HepG2 (cell line): ENCODE measurements around the gene LDLRAD2. TPM values are rescaled to one million over a fixed set of nuclear protein-coding genes. Genes with fewer than 3 reads are reported as not detected.

Source experiments
- ATM ChIP-seq: fragments of 450-650 bp; IDR thresholded peaks from 2 replicates; pipeline ENCODE4 v1.7.1; 2017; ENCODE audit warnings: mild to moderate bottlenecking, borderline replicate concordance
- CENPT ChIP-seq: sonication (generic); formaldehyde crosslinking; IDR thresholded peaks from 2 replicates; pipeline ENCODE4 v1.8.0; 2022; ENCODE audit warnings: low read depth, mild to moderate bottlenecking, moderate library complexity, missing genetic modification reagents
- EED ChIP-seq: sonication (generic); formaldehyde crosslinking; IDR thresholded peaks from 2 replicates; pipeline ENCODE4 v1.5.0; 2020; ENCODE audit warnings: mild to moderate bottlenecking, missing genetic modification reagents
- FOXJ3 ChIP-seq: sonication (generic); formaldehyde crosslinking; IDR thresholded peaks from 2 replicates; pipeline ENCODE4 v1.4.0; 2020; ENCODE audit warnings: missing genetic modification reagents, mild to moderate bottlenecking, borderline replicate concordance
- FOXO1 ChIP-seq: sonication (generic); formaldehyde crosslinking; IDR thresholded peaks from 2 replicates; pipeline ENCODE4 v1.4.0; 2020; ENCODE audit warnings: missing genetic modification reagents
- GATA4 ChIP-seq: sonication (generic); IDR thresholded peaks from 2 replicates; pipeline ENCODE4 v1.6.1; 2016; ENCODE audit warnings: antibody characterized with exemption, low read depth, borderline replicate concordance
- NCOA1 ChIP-seq: sonication (generic); formaldehyde crosslinking; IDR thresholded peaks from 2 replicates; pipeline ENCODE4 v1.9.0; 2021; ENCODE audit warnings: missing genetic modification reagents
- NFKB2 ChIP-seq: sonication (generic); formaldehyde crosslinking; IDR thresholded peaks from 2 replicates; pipeline ENCODE4 v1.4.0; 2020; ENCODE audit warnings: missing genetic modification reagents, borderline replicate concordance
- TBL1XR1 ChIP-seq: fragments of 150-350 bp; IDR thresholded peaks from 2 replicates; pipeline ENCODE4 v1.6.1; 2014; ENCODE audit warnings: borderline replicate concordance, low read length; ENCODE audit not compliant: partially characterized antibody
- TGIF2 ChIP-seq: IDR thresholded peaks from 2 replicates; pipeline ENCODE4 v1.6.1; 2016; ENCODE audit warnings: control low read depth, missing compliant biosample characterization
- ZFP37 ChIP-seq: sonication (generic); formaldehyde crosslinking; IDR thresholded peaks from 2 replicates; pipeline ENCODE4 v1.4.0; 2020; ENCODE audit warnings: missing genetic modification reagents, borderline replicate concordance
- ZNF274 ChIP-seq: sonication (generic); formaldehyde crosslinking; IDR thresholded peaks from 2 replicates; pipeline ENCODE4 v1.5.1; 2020; ENCODE audit warnings: mild to moderate bottlenecking, missing genetic modification reagents
- ZNF75D ChIP-seq: sonication (generic); formaldehyde crosslinking; IDR thresholded peaks from 2 replicates; pipeline ENCODE4 v1.8.1; 2023; ENCODE audit warnings: missing genetic modification reagents, mild to moderate bottlenecking, borderline replicate concordance
- ZNF766 ChIP-seq: sonication (generic); formaldehyde crosslinking; IDR thresholded peaks from 2 replicates; pipeline ENCODE4 v1.5.0; 2020; ENCODE audit warnings: missing genetic modification reagents, borderline replicate concordance
- polyA plus RNA-seq, 8 experiments: library from polyadenylated mRNA; depleted of rRNA in 3 of 8; stranded (reverse) in 7 of 8; unstranded in 1 of 8; fragments of >200 nt; fragmentation: Illumina TruSeq in 4 of 8; extraction: Trizol in 4 of 8; gene quantifications; 2 replicates each; pipeline versions ENCODE4 v1.2.1 to v1.2.3, GENCODE V29; 2011 to 2016; ENCODE audit warnings: low read depth in 4 of 8, missing spikeins in 1 of 8, mixed read lengths in 1 of 8; ENCODE audit not compliant: insufficient read depth in 1 of 8
- total RNA-seq, 5 experiments: library from RNA; depleted of rRNA; stranded (reverse); fragments of >200 nt; fragmentation: Illumina TruSeq; extraction: Trizol; gene quantifications; 2 replicates each; pipeline ENCODE4 v1.2.3, GENCODE V29; 2016; ENCODE audit warnings: low read depth in 1 of 5
- TF ChIP-seq, protein P1 (sequence below): sonication (generic); formaldehyde crosslinking; IDR thresholded peaks from 2 replicates; pipeline ENCODE4 v1.4.0; 2020; ENCODE audit warnings: mild to moderate bottlenecking, low read depth, missing genetic modification reagents
- TF ChIP-seq, protein P2 (sequence below): sonication (generic); formaldehyde crosslinking; IDR thresholded peaks from 2 replicates; pipeline ENCODE4 v1.5.0; 2020; ENCODE audit warnings: missing genetic modification reagents
- TF ChIP-seq, protein P3 (sequence below): sonication (generic); formaldehyde crosslinking; IDR thresholded peaks from 2 replicates; pipeline ENCODE4 v1.5.0; 2020; ENCODE audit warnings: mild to moderate bottlenecking, missing genetic modification reagents, borderline replicate concordance
- TF ChIP-seq, protein P4 (sequence below): sonication (generic); formaldehyde crosslinking; IDR thresholded peaks from 2 replicates; pipeline ENCODE4 v1.4.0; 2020; ENCODE audit warnings: missing genetic modification reagents
- TF ChIP-seq, protein P5 (sequence below): sonication (generic); formaldehyde crosslinking; IDR thresholded peaks from 2 replicates; pipeline ENCODE4 v1.4.0; 2020; ENCODE audit warnings: missing genetic modification reagents

Gene LDLRAD2
- total and polyA plus RNA-seq, 2 of the 13 experiments (the other 11 are each of a cell fraction or from before 2014, with no cell fraction given), result not detected

DNA sequence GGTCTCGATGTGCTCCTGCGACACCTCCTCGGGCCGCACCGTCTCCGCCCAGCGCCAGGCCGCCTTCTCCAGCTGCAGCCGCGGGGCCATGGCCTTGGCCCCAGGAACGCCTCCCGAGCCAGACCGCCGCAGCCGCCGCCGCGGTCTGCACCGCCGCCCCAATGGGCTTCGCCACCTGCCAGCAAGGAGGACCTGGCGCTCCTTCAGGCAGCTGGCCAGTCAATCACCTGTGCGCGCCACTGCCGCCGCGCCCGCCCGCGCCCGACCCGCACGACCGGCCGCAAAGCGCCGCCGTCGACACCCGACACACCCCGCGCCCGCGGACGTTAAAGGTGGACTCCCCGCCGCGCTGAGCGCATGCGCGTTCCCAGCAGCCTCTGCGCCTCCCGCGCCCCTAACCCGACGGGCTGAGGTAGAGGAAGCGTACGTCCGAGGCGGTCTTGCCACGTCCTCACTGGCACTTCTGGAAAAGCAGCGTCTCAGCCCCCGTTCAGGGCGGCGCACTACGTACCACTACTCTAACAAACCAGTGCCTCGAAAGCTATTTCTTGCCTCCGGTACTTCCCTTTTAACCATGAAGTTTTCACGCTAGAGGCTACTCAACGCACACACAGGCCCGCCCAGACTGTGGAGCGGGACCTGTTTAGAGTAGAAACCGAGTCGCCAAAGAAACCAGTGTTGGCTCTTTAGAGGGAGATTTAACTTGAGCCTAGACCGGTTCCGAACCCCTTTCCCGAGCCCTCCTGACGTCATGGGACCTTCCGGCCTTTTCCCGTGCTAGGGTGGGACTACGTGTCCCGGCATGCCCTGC, 29.0 kb upstream of the LDLRAD2 start, which contains the start of gene USP48 (continued):
- TF ChIP-seq, protein P1, sequence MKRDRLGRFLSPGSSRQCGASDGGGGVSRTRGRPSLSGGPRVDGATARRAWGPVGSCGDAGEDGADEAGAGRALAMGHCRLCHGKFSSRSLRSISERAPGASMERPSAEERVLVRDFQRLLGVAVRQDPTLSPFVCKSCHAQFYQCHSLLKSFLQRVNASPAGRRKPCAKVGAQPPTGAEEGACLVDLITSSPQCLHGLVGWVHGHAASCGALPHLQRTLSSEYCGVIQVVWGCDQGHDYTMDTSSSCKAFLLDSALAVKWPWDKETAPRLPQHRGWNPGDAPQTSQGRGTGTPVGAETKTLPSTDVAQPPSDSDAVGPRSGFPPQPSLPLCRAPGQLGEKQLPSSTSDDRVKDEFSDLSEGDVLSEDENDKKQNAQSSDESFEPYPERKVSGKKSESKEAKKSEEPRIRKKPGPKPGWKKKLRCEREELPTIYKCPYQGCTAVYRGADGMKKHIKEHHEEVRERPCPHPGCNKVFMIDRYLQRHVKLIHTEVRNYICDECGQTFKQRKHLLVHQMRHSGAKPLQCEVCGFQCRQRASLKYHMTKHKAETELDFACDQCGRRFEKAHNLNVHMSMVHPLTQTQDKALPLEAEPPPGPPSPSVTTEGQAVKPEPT, result peak; percentile 98
- TF ChIP-seq ZNF274 (CRISPR knock-in tag) (no peak), ZFP37 (CRISPR knock-in tag) (no peak), GATA4 (peak; percentile 82; the same call in 1 of the 2 replicates), CENPT (CRISPR knock-in tag) (peak; percentile 94), FOXJ3 (CRISPR knock-in tag) (peak; percentile 77; the same call in 1 of the 2 replicates), NFKB2 (peak; percentile 59; the same call in 1 of the 2 replicates), ZNF766 (CRISPR knock-in tag) (peak; percentile 45; the same call in 1 of the 2 replicates), TGIF2 (CRISPR knock-in tag) (no peak; the same call in 1 of the 2 replicates), ATM (no peak), ZNF75D (CRISPR knock-in tag) (no peak), TBL1XR1 (no peak), FOXO1 (no peak), NCOA1 (CRISPR knock-in tag) (no peak; the same call in 1 of the 2 replicates), EED (CRISPR knock-in tag) (0 out of 2 replicates have a peak, but pooled peaks have one; percentile 68)
- TF ChIP-seq, protein P2, sequence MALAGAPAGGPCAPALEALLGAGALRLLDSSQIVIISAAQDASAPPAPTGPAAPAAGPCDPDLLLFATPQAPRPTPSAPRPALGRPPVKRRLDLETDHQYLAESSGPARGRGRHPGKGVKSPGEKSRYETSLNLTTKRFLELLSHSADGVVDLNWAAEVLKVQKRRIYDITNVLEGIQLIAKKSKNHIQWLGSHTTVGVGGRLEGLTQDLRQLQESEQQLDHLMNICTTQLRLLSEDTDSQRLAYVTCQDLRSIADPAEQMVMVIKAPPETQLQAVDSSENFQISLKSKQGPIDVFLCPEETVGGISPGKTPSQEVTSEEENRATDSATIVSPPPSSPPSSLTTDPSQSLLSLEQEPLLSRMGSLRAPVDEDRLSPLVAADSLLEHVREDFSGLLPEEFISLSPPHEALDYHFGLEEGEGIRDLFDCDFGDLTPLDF (CRISPR knock-in tag), result peak; percentile 54
- TF ChIP-seq, protein P3, sequence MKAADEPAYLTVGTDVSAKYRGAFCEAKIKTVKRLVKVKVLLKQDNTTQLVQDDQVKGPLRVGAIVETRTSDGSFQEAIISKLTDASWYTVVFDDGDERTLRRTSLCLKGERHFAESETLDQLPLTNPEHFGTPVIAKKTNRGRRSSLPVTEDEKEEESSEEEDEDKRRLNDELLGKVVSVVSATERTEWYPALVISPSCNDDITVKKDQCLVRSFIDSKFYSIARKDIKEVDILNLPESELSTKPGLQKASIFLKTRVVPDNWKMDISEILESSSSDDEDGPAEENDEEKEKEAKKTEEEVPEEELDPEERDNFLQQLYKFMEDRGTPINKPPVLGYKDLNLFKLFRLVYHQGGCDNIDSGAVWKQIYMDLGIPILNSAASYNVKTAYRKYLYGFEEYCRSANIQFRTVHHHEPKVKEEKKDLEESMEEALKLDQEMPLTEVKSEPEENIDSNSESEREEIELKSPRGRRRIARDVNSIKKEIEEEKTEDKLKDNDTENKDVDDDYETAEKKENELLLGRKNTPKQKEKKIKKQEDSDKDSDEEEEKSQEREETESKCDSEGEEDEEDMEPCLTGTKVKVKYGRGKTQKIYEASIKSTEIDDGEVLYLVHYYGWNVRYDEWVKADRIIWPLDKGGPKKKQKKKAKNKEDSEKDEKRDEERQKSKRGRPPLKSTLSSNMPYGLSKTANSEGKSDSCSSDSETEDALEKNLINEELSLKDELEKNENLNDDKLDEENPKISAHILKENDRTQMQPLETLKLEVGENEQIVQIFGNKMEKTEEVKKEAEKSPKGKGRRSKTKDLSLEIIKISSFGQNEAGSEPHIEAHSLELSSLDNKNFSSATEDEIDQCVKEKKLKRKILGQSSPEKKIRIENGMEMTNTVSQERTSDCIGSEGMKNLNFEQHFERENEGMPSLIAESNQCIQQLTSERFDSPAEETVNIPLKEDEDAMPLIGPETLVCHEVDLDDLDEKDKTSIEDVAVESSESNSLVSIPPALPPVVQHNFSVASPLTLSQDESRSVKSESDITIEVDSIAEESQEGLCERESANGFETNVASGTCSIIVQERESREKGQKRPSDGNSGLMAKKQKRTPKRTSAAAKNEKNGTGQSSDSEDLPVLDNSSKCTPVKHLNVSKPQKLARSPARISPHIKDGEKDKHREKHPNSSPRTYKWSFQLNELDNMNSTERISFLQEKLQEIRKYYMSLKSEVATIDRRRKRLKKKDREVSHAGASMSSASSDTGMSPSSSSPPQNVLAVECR, result peak; percentile 87
- TF ChIP-seq, protein P4, sequence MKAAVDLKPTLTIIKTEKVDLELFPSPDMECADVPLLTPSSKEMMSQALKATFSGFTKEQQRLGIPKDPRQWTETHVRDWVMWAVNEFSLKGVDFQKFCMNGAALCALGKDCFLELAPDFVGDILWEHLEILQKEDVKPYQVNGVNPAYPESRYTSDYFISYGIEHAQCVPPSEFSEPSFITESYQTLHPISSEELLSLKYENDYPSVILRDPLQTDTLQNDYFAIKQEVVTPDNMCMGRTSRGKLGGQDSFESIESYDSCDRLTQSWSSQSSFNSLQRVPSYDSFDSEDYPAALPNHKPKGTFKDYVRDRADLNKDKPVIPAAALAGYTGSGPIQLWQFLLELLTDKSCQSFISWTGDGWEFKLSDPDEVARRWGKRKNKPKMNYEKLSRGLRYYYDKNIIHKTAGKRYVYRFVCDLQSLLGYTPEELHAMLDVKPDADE (CRISPR knock-in tag), result no peak
- TF ChIP-seq, protein P5, sequence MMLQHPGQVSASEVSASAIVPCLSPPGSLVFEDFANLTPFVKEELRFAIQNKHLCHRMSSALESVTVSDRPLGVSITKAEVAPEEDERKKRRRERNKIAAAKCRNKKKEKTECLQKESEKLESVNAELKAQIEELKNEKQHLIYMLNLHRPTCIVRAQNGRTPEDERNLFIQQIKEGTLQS, result 0 out of 2 replicates have a peak, but pooled peaks have one; percentile 47
